GM12878 (cell line): ENCODE measurements around the gene LIX1.

Experiments used
- NFIC ChIP-seq: IDR thresholded peaks from 2 replicates; pipeline ENCODE4 v1.6.1; 2012; ENCODE audit warnings: low read depth, mild to moderate bottlenecking, inconsistent platforms, low read length, moderate library complexity
- SIX5 ChIP-seq: IDR thresholded peaks from 2 replicates; pipeline ENCODE4 v1.6.1; 2011; ENCODE audit warnings: mild to moderate bottlenecking, low read depth, low read length, moderate library complexity; ENCODE audit not compliant: severe bottlenecking
- ZNF24 ChIP-seq: fragments of 450-650 bp; IDR thresholded peaks from 2 replicates; pipeline ENCODE4 v1.6.1; 2017; ENCODE audit warnings: antibody characterized with exemption, mild to moderate bottlenecking
- TF ChIP-seq, protein P1 (sequence below): IDR thresholded peaks from 2 replicates; pipeline ENCODE4 v1.6.1; 2011; ENCODE audit warnings: low read depth, low read length, improper control_type of control experiment, borderline replicate concordance
- TF ChIP-seq, protein P2 (sequence below): IDR thresholded peaks from 2 replicates; pipeline ENCODE4 v1.6.1; 2012; ENCODE audit warnings: mild to moderate bottlenecking, low read depth, low read length
- TF ChIP-seq, protein P3 (sequence below), 3 experiments: IDR thresholded peaks in 2 of 3; conservative IDR thresholded peaks in 1 of 3; 2 replicates each; pipeline ENCODE4 v1.5.1; 2011; ENCODE audit warnings: low read depth in 3 of 3, low read length in 3 of 3, mild to moderate bottlenecking in 3 of 3, control low read depth in 2 of 3, moderate library complexity in 2 of 3, inconsistent platforms in 1 of 3, mixed read lengths in 1 of 3; ENCODE audit not compliant: control insufficient read depth in 2 of 3, insufficient read depth in 1 of 3; ENCODE audit errors: extremely low read depth in 1 of 3

DNA sequence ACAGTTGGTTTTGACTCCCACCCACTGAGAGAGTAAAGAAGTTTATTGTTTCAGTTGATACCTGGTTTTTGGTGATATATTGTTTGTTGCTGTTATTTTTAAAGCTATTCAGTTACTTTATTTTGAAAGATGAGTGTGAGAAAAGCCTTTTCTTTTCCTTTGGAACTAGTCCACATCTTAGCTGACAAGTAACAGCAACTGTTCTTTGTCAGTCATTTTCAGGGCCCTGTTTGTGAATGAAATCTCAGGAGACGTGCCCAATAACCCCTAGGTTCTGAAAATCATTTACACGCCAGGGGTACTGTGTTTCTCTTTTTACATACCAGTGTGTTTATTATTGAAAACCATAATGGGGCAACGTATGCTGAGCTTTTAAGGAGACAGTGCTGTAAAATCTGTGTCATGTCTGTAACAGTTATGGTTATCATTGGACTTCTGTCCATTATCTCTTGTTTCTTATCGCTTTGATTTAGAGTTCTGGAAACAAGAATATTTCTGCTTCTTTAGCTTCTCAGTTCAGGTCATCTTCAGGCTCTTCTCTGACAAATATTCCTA lies 75.0 kb downstream of the LIX1 start:
- TF ChIP-seq, protein P1, sequence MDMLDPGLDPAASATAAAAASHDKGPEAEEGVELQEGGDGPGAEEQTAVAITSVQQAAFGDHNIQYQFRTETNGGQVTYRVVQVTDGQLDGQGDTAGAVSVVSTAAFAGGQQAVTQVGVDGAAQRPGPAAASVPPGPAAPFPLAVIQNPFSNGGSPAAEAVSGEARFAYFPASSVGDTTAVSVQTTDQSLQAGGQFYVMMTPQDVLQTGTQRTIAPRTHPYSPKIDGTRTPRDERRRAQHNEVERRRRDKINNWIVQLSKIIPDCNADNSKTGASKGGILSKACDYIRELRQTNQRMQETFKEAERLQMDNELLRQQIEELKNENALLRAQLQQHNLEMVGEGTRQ = no peak
- TF ChIP-seq, protein P2, sequence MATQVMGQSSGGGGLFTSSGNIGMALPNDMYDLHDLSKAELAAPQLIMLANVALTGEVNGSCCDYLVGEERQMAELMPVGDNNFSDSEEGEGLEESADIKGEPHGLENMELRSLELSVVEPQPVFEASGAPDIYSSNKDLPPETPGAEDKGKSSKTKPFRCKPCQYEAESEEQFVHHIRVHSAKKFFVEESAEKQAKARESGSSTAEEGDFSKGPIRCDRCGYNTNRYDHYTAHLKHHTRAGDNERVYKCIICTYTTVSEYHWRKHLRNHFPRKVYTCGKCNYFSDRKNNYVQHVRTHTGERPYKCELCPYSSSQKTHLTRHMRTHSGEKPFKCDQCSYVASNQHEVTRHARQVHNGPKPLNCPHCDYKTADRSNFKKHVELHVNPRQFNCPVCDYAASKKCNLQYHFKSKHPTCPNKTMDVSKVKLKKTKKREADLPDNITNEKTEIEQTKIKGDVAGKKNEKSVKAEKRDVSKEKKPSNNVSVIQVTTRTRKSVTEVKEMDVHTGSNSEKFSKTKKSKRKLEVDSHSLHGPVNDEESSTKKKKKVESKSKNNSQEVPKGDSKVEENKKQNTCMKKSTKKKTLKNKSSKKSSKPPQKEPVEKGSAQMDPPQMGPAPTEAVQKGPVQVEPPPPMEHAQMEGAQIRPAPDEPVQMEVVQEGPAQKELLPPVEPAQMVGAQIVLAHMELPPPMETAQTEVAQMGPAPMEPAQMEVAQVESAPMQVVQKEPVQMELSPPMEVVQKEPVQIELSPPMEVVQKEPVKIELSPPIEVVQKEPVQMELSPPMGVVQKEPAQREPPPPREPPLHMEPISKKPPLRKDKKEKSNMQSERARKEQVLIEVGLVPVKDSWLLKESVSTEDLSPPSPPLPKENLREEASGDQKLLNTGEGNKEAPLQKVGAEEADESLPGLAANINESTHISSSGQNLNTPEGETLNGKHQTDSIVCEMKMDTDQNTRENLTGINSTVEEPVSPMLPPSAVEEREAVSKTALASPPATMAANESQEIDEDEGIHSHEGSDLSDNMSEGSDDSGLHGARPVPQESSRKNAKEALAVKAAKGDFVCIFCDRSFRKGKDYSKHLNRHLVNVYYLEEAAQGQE = no peak
- no peak for TF ChIP-seq SIX5
- TF ChIP-seq NFIC = no peak
- TF ChIP-seq, protein P3, sequence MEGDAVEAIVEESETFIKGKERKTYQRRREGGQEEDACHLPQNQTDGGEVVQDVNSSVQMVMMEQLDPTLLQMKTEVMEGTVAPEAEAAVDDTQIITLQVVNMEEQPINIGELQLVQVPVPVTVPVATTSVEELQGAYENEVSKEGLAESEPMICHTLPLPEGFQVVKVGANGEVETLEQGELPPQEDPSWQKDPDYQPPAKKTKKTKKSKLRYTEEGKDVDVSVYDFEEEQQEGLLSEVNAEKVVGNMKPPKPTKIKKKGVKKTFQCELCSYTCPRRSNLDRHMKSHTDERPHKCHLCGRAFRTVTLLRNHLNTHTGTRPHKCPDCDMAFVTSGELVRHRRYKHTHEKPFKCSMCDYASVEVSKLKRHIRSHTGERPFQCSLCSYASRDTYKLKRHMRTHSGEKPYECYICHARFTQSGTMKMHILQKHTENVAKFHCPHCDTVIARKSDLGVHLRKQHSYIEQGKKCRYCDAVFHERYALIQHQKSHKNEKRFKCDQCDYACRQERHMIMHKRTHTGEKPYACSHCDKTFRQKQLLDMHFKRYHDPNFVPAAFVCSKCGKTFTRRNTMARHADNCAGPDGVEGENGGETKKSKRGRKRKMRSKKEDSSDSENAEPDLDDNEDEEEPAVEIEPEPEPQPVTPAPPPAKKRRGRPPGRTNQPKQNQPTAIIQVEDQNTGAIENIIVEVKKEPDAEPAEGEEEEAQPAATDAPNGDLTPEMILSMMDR (IDR thresholded peaks at IDR 0.05 in 2 of 3, conservative IDR thresholded peaks at IDR 0.05 in 1 of 3; ENCODE audit: control insufficient read depth in 2 of 3, extremely low read depth in 1 of 3, insufficient read depth in 1 of 3, low read depth in 3 of 3, low read length in 3 of 3) = no peak
- no peak for TF ChIP-seq ZNF24
